ENCODE data around the gene ZNF232. TPM values are rescaled to one million over a fixed set of nuclear protein-coding genes. Genes with fewer than 3 reads are reported as not detected.

ZNF232 gene
- total RNA-seq, 5 donors from 2014 or later (not counting 1 experiment from before 2014, with no cell fraction given), result 7.3 to 20.9 (median 14.2) TPM

DNA sequence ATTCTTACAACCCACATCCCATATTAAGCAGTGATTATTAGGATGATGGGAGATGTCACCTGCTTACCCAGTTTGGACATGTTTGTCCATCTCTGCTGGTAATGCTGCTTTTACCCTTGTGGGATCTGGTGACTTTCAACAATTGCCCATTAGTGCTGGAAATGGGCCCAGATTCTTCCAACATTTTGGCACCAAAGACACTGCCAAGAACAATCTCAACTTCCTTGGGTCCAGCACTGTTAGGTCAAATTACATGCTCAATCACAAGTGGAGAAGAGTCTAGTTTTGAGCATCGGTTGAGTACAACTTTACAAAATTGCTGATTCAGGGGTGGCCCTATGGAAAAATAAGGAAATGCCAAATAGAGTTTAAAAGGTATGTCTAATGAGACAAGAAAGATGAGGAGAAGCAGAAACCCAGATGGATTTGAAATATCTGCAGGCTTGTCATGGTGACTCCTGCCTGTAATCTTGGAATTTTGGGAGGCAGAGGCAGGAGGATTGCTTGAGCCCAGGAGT lies 46.4 kb downstream of the ZNF232 start:
- H3K4me1 Mint-ChIP-seq, result peaks cover 0 to 8% (median 7%) of the 10 kb centered on the region in 3 donors
- WGBS (ENCODE audit: insufficient coverage), result 80% methylated on average over 1 of the region's 1 CpG
- ChIA-PET CTCF (no interaction called here), POLR2A (no interaction called here)
- DNase-seq (no peak), ATAC-seq (replicated peaks in 1 of 4) (no peak)
- H3K36me3 Mint-ChIP-seq, result no peaks in the 10 kb centered on the region
- Histone ChIP-seq H3K27ac (ENCODE audit: low read length) (no peak overlapping the region), H3K9me3 (no peaks in the 10 kb centered on the region), H3K36me3 (ENCODE audit: control insufficient read depth in 2 of 2, extremely low read depth in 1 of 2, insufficient read depth in 1 of 2, low read length in 1 of 2) (no peaks in the 10 kb centered on the region), H3K4me1 (ENCODE audit: control insufficient read depth in 1 of 2, extremely low read depth in 1 of 2, insufficient read depth in 2 of 2, low read length in 2 of 2) (peaks cover 0 to 5% of the 10 kb centered on the region in 2 experiments), H3K4me3 (ENCODE audit: control insufficient read depth in 1 of 2, extremely low read depth in 1 of 2, low read length in 1 of 2) (no peak overlapping the region), H3K27me3 (replicated peaks in 1 of 2; ENCODE audit: control insufficient read depth in 2 of 2, extremely low read depth in 1 of 2, insufficient read depth in 2 of 2, low read length in 1 of 2) (no peaks in the 10 kb centered on the region)
- H3K4me3 Mint-ChIP-seq, result no peak overlapping the region
- no peaks in the 10 kb centered on the region for H3K9me3 Mint-ChIP-seq
- H3K27me3 Mint-ChIP-seq, result no peaks in the 10 kb centered on the region
- no peak overlapping the region for H3K27ac Mint-ChIP-seq

Other genes starting within 250 kb of the ZNF232 start
- gene C17orf107, start 212.3 kb downstream of the ZNF232 start, total RNA-seq, result 10 to 100 TPM in 2 of 5 donors, 1 to 10 TPM in 3; 3.1 to 41.1 (median 4.1) TPM
- 1 to 10 TPM in 3 of 5 donors, under 1 TPM in 2; 0.73 to 3.5 (median 1.3) TPM for gene CHRNE, start 208.8 kb downstream of the ZNF232 start, total RNA-seq
- under 1 TPM in 1 of 5 donors, not detected in 4; 0.40 TPM for gene GP1BA, start 179.6 kb downstream of the ZNF232 start, total RNA-seq
- gene SLC25A11, start 171.8 kb downstream of the ZNF232 start, total RNA-seq, result 10 to 100 TPM; 30.9 to 51.6 (median 47.0) TPM
- gene RNF167, start 171.6 kb downstream of the ZNF232 start, total RNA-seq, result 100 to 1,000 TPM; 109 to 158 (median 135) TPM
- gene PFN1, start 163.3 kb downstream of the ZNF232 start, total RNA-seq, result 100 to 1,000 TPM; 654 to 853 (median 744) TPM
- 10 to 100 TPM; 31.0 to 38.4 (median 36.3) TPM for gene ENO3, start 160.8 kb downstream of the ZNF232 start, total RNA-seq
- 10 to 100 TPM; 36.4 to 65.6 (median 55.8) TPM for gene SPAG7, start 144.1 kb downstream of the ZNF232 start, total RNA-seq
- 10 to 100 TPM; 59.8 to 82.8 (median 72.0) TPM for gene CAMTA2, start 124.2 kb downstream of the ZNF232 start, total RNA-seq
- gene INCA1, start 114.4 kb downstream of the ZNF232 start, total RNA-seq, result under 1 TPM in 2 of 5 donors, not detected in 3; 0.38 to 0.43 TPM
- gene KIF1C, start 113.9 kb downstream of the ZNF232 start, total RNA-seq, result 10 to 100 TPM; 15.3 to 37.9 (median 28.5) TPM
- gene SLC52A1, start 76.5 kb downstream of the ZNF232 start, total RNA-seq, result under 1 TPM in 3 of 5 donors, not detected in 2; 0.14 to 0.62 (median 0.25) TPM
- gene ZFP3, start 33.4 kb downstream of the ZNF232 start, total RNA-seq, result 10 to 100 TPM in 1 of 5 donors, 1 to 10 TPM in 4; 3.3 to 10.4 (median 8.5) TPM
- gene USP6, start 4.2 kb upstream of the ZNF232 start, total RNA-seq, result 1 to 10 TPM in 1 of 5 donors, under 1 TPM in 4; 0.03 to 1.1 (median 0.09) TPM
- 10 to 100 TPM in 3 of 5 donors, 1 to 10 TPM in 2; 5.5 to 23.4 (median 20.9) TPM for gene ZNF594, start 80.0 kb upstream of the ZNF232 start, total RNA-seq
- gene SCIMP, start 123.0 kb upstream of the ZNF232 start, total RNA-seq, result 1 to 10 TPM in 3 of 5 donors, under 1 TPM in 2; 0.61 to 1.8 (median 1.2) TPM
- 10 to 100 TPM; 39.1 to 48.1 (median 47.7) TPM for gene RABEP1, start 170.4 kb upstream of the ZNF232 start, total RNA-seq

All from T-cell (primary cell).